GM12878 (cell line): ENCODE data around the gene RCAN2. TPM values are rescaled to one million over a fixed set of nuclear protein-coding genes. Genes with fewer than 3 reads are reported as not detected.

ENCODE experiments used
- ATAC-seq: fragments of 200-7000 bp; cut with Tn5 transposase; 3 replicates; pipeline ENCODE4 v1.9.1; 2020; ENCODE audit warnings: mild to moderate bottlenecking, moderate library complexity
- BruUV-seq: library from RNA; stranded (reverse); fragments of 400-500 nt; replicated peaks from 2 replicates; lab custom pipeline; 2021; lab: Mats Ljungman, UMichigan
- CTCF ChIA-PET: fragments of 300-600 bp; sonication (Branson Sonifier 250); formaldehyde crosslinking; extraction: SDS; loops from one replicate; lab custom pipeline; 2021; ENCODE audit warnings: inconsistent platforms; lab: Yijun Ruan, JAX
- POLR2A ChIA-PET: fragments of 350-600 bp; formaldehyde crosslinking; extraction: SDS; loops from one replicate; lab custom pipeline; 2021; ENCODE audit warnings: inconsistent platforms; lab: Charles Lee
- RAD21 ChIA-PET: fragments of 300-600 bp; sonication (Branson Sonifier 250); formaldehyde crosslinking; loops from one replicate; lab custom pipeline; 2023; ENCODE audit warnings: antibody characterized with exemption; ENCODE audit not compliant: unreplicated experiment; lab: Charles Lee
- SMC1A ChIA-PET: fragments of 300-600 bp; sonication (Branson Sonifier 250); formaldehyde crosslinking; loops from one replicate; lab custom pipeline; 2023; ENCODE audit not compliant: unreplicated experiment, uncharacterized antibody; lab: Charles Lee
- DNase-seq: peaks from one replicate; pipeline ENCODE4 v3.0.0-alpha.2; 2011; ENCODE audit warnings: low read depth, low spot score
- FAIRE-seq: peaks from 3 replicates; lab custom pipeline; 2011; peaks lifted over from hg19 to GRCh38; lab: Jason Lieb, UNC
- H2AFZ ChIP-seq: 2 replicates; pipeline ENCODE4 v1.6.0; 2011; ENCODE audit warnings: low read depth, low read length, control low read depth; ENCODE audit not compliant: control insufficient read depth
- H3K27ac ChIP-seq: 2 replicates; pipeline ENCODE4 v1.5.1; 2011; ENCODE audit warnings: control low read depth; ENCODE audit not compliant: control insufficient read depth, insufficient read depth
- H3K27me3 ChIP-seq, 2 experiments: replicated peaks in 1 of 2; 2 replicates each; pipeline versions ENCODE4 v1.6.0 to v1.6.1; 2011; ENCODE audit warnings: low read length in 1 of 2; ENCODE audit not compliant: control insufficient read depth in 2 of 2, insufficient read depth in 2 of 2
- H3K36me3 ChIP-seq, 2 experiments: 2 replicates each; pipeline ENCODE4 v1.5.1; 2011; ENCODE audit warnings: low read length in 1 of 2; ENCODE audit not compliant: control insufficient read depth in 2 of 2, insufficient read depth in 2 of 2
- H3K4me1 ChIP-seq: 2 replicates; pipeline ENCODE4 v1.6.1; 2011; ENCODE audit warnings: mild to moderate bottlenecking, low read length, moderate library complexity, mixed read lengths; ENCODE audit not compliant: control insufficient read depth, insufficient read depth
- H3K4me2 ChIP-seq: 2 replicates; pipeline ENCODE4 v1.6.0; 2011; ENCODE audit warnings: control low read depth; ENCODE audit not compliant: control insufficient read depth, insufficient read depth
- H3K4me3 ChIP-seq: fragments of 200-600 bp; sonication (generic); 2 replicates; pipeline ENCODE4 v1.5.1; 2016
- H3K79me2 ChIP-seq: 2 replicates; pipeline ENCODE4 v1.6.0; 2011; ENCODE audit warnings: low read length; ENCODE audit not compliant: control insufficient read depth, insufficient read depth
- H3K9ac ChIP-seq: 2 replicates; pipeline ENCODE4 v1.8.0; 2011; ENCODE audit warnings: low read length, control low read depth, mixed read lengths; ENCODE audit not compliant: control insufficient read depth, insufficient read depth
- H3K9me3 ChIP-seq: replicated peaks from 3 replicates; pipeline ENCODE4 v1.5.1; 2011; ENCODE audit warnings: mild to moderate bottlenecking, low read length; ENCODE audit not compliant: control insufficient read depth, insufficient read depth
- H4K20me1 ChIP-seq: 2 replicates; pipeline ENCODE4 v1.6.0; 2011; ENCODE audit not compliant: control insufficient read depth, insufficient read depth
- KLF5 ChIP-seq: fragments of 450-650 bp; IDR thresholded peaks from 2 replicates; pipeline ENCODE4 v1.6.1; 2014; ENCODE audit warnings: mild to moderate bottlenecking; ENCODE audit not compliant: partially characterized antibody
- POLR2A ChIP-seq: IDR thresholded peaks from 2 replicates; pipeline ENCODE4 v1.6.1; 2011; ENCODE audit warnings: low read depth, mild to moderate bottlenecking, low read length
- SP1 ChIP-seq: IDR thresholded peaks from one replicate; pipeline ENCODE4 v1.6.1; 2011; ENCODE audit warnings: low read depth, low read length
- STAT1 ChIP-seq: fragments of 450-650 bp; conservative IDR thresholded peaks from 2 replicates; pipeline ENCODE4 v1.6.1; 2014; ENCODE audit warnings: antibody characterized with exemption, mild to moderate bottlenecking
- WRNIP1 ChIP-seq: IDR thresholded peaks from 2 replicates; pipeline ENCODE4 v1.6.1; 2011; ENCODE audit warnings: low read depth, low read length, improper control_type of control experiment, borderline replicate concordance
- ZNF274 ChIP-seq: IDR thresholded peaks from one replicate; pipeline ENCODE4 v1.8.0; 2011; ENCODE audit not compliant: insufficient read length, insufficient read depth
- WGBS: methylation state at CpG from one replicate; pipeline ENCODE4 v1.1.6; 2016; ENCODE audit warnings: low lambda C conversion rate; ENCODE audit not compliant: insufficient replicate concordance, insufficient coverage; ENCODE audit errors: missing lambda C conversion rate; 5-methylcytosine and 5-hydroxymethylcytosine counted together
- in situ Hi-C: fragments of 300-500 bp; cut with MboI; formaldehyde crosslinking; loops from 9 replicates; pipeline ENCODE4 v1.14.3; 2018; ENCODE audit warnings: mixed read lengths
- intact Hi-C: fragments of 100-400 bp; cut with micrococcal nuclease; formaldehyde crosslinking; loops from one replicate; pipeline ENCODE4 v1.14.2; 2022; ENCODE audit not compliant: unreplicated experiment
- polyA plus RNA-seq, 11 experiments: library from polyadenylated mRNA; depleted of rRNA in 4 of 11; unstranded in 6 of 11; stranded (reverse) in 5 of 11; fragments of >200 nt; fragmentation: Nextera tagmentation in 4 of 11; fragmentation: Illumina TruSeq in 1 of 11; extraction: Ambion mirVana in 4 of 11; extraction: Trizol in 1 of 11; gene quantifications; 1 replicate in 1 of 11; 2 replicates in 10 of 11; pipeline versions ENCODE4 v1.2.1 to v1.2.3, GENCODE V29; 2011 to 2016; ENCODE audit warnings: inconsistent platforms in 2 of 11, missing spikeins in 2 of 11, low read depth in 1 of 11
- total RNA-seq, 4 experiments: library from RNA; depleted of rRNA in 3 of 4; stranded (reverse); fragments of >200 nt in 3 of 4; fragmentation: Illumina TruSeq in 1 of 4; extraction: Trizol in 1 of 4; gene quantifications; 2 replicates each; pipeline versions ENCODE4 v1.2.1 to v1.2.3, GENCODE V29; 2013 to 2021
- TF ChIP-seq, protein P1 (sequence below): fragments of 450-650 bp; IDR thresholded peaks from 2 replicates; pipeline ENCODE4 v1.6.1; 2017; ENCODE audit warnings: mild to moderate bottlenecking, low read depth, inconsistent platforms; ENCODE audit not compliant: poor library complexity, severe bottlenecking
- TF ChIP-seq, protein P2 (sequence below): IDR thresholded peaks from 2 replicates; pipeline ENCODE4 v1.6.1; 2012; ENCODE audit warnings: low read length, inconsistent platforms
- TF ChIP-seq, protein P3 (sequence below): fragments of 450-650 bp; IDR thresholded peaks from 2 replicates; pipeline ENCODE4 v1.6.1; 2014; ENCODE audit warnings: mild to moderate bottlenecking
- TF ChIP-seq, protein P4 (sequence below): fragments of 450-650 bp; IDR thresholded peaks from 2 replicates; pipeline ENCODE4 v1.6.1; 2018; ENCODE audit warnings: mild to moderate bottlenecking, low read depth, moderate library complexity; ENCODE audit not compliant: partially characterized antibody

The RCAN2 gene
- total and polyA plus RNA-seq, 10 of the 15 experiments (the other 5 are each of a cell fraction or from before 2014, with no cell fraction given): 0.06 TPM; not detected in 9

DNA sequence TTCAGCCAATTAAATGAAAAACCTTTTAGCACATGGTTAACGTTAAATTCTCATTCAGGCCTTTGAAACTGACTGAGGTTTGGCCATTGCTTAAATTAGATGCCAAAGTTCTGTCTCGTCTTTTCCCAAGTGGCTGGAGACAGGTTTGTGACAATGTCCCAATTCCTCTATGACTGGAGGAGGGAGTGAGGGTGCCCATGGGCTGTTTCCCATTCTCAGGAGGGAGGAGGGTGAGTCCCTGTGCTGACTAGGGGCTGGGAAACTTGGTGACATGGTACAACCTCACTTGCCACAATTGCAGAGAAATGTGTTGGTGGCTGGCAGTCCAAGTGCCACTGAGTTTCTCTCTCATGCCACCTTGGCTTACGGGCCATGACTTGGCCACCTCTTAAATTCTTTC lies 256.5 kb downstream of the RCAN2 start:
- no peak overlapping the region for H3K4me2 ChIP-seq
- H3K27ac ChIP-seq: no peak overlapping the region
- no peaks in the 10 kb centered on the region for H3K4me1 ChIP-seq
- no peaks in the 10 kb centered on the region for H3K79me2 ChIP-seq
- SMC1A ChIA-PET: interaction anchor here (1.2 kb wide), 1 partner anchor 12 kb away, joined by 3 read pairs; no protein-coding TSS in a partner anchor
- in situ Hi-C loops (no loop called here), intact Hi-C loops (no loop called here)
- 24% methylated on average over 3 of the region's 3 CpGs for WGBS
- H2AFZ ChIP-seq: no peak overlapping the region
- H3K9me3 ChIP-seq: no peaks in the 10 kb centered on the region; the same call in 2 of the 3 replicates
- CTCF ChIA-PET: interaction anchor here (1.1 kb wide), 1 partner anchor 14 kb away, joined by 4 read pairs; no protein-coding TSS in a partner anchor
- POLR2A ChIA-PET: no interaction called here
- no peaks in the 10 kb centered on the region for H3K36me3 ChIP-seq
- H3K4me3 ChIP-seq: no peak overlapping the region
- H4K20me1 ChIP-seq: no peaks in the 10 kb centered on the region
- H3K27me3 ChIP-seq: no peaks in the 10 kb centered on the region
- BruUV-seq: no TSS peak
- RAD21 ChIA-PET: no interaction called here
- no peak overlapping the region for H3K9ac ChIP-seq
- no peak for FAIRE-seq
- no peak for ATAC-seq
- DNase-seq: no peak
- no peak for TF ChIP-seq POLR2A

DNA sequence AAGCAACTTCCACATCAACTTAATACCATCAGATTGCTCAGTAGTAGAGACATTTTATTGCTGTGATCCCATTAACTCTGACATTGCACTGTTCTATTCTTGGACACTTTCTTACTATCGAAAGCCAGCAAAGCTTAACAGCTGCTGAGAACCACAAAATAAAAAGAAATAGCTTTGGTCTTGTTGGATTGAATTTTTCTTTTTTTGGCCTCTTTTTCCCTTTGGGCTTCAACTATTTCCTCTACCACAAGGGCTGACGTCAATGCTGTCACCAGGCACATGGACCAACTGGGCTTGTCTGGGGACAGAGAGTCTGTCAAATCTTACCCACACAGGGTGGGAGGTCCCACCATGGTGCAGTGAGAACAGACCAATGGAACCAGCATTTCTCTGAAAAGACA lies 257.1 kb downstream of the RCAN2 start:
- H3K9me3 ChIP-seq: no peaks in the 10 kb centered on the region; the same call in 2 of the 3 replicates
- H3K4me2 ChIP-seq: no peak overlapping the region
- intact Hi-C loops: no loop called here
- no peak overlapping the region for H3K27ac ChIP-seq
- no peak overlapping the region for H3K4me3 ChIP-seq
- in situ Hi-C loops: no loop called here
- POLR2A ChIA-PET: no interaction called here
- H3K27me3 ChIP-seq: no peaks in the 10 kb centered on the region
- H3K9ac ChIP-seq: no peak overlapping the region
- no peaks in the 10 kb centered on the region for H3K4me1 ChIP-seq
- no peaks in the 10 kb centered on the region for H4K20me1 ChIP-seq
- DNase-seq (no peak), FAIRE-seq (no peak), ATAC-seq (no peak)
- 43% methylated on average over 2 of the region's 2 CpGs for WGBS
- no peaks in the 10 kb centered on the region for H3K79me2 ChIP-seq
- no peak overlapping the region for H2AFZ ChIP-seq
- CTCF ChIA-PET: interaction anchor here (1.1 kb wide), 1 partner anchor 13 kb away, joined by 4 read pairs; no protein-coding TSS in a partner anchor
- H3K36me3 ChIP-seq: no peaks in the 10 kb centered on the region
- BruUV-seq: no TSS peak
- RAD21 ChIA-PET: no interaction called here
- SMC1A ChIA-PET: no interaction called here
- TF ChIP-seq ZNF274: no peak
- TF ChIP-seq, protein P1, sequence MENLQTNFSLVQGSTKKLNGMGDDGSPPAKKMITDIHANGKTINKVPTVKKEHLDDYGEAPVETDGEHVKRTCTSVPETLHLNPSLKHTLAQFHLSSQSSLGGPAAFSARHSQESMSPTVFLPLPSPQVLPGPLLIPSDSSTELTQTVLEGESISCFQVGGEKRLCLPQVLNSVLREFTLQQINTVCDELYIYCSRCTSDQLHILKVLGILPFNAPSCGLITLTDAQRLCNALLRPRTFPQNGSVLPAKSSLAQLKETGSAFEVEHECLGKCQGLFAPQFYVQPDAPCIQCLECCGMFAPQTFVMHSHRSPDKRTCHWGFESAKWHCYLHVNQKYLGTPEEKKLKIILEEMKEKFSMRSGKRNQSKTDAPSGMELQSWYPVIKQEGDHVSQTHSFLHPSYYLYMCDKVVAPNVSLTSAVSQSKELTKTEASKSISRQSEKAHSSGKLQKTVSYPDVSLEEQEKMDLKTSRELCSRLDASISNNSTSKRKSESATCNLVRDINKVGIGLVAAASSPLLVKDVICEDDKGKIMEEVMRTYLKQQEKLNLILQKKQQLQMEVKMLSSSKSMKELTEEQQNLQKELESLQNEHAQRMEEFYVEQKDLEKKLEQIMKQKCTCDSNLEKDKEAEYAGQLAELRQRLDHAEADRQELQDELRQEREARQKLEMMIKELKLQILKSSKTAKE: no peak
- TF ChIP-seq KLF5: no peak
- TF ChIP-seq STAT1: no peak
- TF ChIP-seq, protein P2, sequence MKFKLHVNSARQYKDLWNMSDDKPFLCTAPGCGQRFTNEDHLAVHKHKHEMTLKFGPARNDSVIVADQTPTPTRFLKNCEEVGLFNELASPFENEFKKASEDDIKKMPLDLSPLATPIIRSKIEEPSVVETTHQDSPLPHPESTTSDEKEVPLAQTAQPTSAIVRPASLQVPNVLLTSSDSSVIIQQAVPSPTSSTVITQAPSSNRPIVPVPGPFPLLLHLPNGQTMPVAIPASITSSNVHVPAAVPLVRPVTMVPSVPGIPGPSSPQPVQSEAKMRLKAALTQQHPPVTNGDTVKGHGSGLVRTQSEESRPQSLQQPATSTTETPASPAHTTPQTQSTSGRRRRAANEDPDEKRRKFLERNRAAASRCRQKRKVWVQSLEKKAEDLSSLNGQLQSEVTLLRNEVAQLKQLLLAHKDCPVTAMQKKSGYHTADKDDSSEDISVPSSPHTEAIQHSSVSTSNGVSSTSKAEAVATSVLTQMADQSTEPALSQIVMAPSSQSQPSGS: no peak
- no peak for TF ChIP-seq SP1
- TF ChIP-seq, protein P3, sequence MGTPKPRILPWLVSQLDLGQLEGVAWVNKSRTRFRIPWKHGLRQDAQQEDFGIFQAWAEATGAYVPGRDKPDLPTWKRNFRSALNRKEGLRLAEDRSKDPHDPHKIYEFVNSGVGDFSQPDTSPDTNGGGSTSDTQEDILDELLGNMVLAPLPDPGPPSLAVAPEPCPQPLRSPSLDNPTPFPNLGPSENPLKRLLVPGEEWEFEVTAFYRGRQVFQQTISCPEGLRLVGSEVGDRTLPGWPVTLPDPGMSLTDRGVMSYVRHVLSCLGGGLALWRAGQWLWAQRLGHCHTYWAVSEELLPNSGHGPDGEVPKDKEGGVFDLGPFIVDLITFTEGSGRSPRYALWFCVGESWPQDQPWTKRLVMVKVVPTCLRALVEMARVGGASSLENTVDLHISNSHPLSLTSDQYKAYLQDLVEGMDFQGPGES: no peak
- TF ChIP-seq, protein P4, sequence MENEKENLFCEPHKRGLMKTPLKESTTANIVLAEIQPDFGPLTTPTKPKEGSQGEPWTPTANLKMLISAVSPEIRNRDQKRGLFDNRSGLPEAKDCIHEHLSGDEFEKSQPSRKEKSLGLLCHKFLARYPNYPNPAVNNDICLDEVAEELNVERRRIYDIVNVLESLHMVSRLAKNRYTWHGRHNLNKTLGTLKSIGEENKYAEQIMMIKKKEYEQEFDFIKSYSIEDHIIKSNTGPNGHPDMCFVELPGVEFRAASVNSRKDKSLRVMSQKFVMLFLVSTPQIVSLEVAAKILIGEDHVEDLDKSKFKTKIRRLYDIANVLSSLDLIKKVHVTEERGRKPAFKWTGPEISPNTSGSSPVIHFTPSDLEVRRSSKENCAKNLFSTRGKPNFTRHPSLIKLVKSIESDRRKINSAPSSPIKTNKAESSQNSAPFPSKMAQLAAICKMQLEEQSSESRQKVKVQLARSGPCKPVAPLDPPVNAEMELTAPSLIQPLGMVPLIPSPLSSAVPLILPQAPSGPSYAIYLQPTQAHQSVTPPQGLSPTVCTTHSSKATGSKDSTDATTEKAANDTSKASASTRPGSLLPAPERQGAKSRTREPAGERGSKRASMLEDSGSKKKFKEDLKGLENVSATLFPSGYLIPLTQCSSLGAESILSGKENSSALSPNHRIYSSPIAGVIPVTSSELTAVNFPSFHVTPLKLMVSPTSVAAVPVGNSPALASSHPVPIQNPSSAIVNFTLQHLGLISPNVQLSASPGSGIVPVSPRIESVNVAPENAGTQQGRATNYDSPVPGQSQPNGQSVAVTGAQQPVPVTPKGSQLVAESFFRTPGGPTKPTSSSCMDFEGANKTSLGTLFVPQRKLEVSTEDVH: no peak
- TF ChIP-seq WRNIP1: no peak
